Measurements from ENCODE around the gene ATP13A3. TPM values are rescaled to one million over a fixed set of nuclear protein-coding genes. Genes with fewer than 3 reads are reported as not detected.
A peak's percentile ranks its signal among the peaks of the same experiment; 100 is the strongest.

ATP13A3 gene
- total and polyA plus RNA-seq, 4 donors, result 33.6 to 257 (median 56.4) TPM

DNA sequence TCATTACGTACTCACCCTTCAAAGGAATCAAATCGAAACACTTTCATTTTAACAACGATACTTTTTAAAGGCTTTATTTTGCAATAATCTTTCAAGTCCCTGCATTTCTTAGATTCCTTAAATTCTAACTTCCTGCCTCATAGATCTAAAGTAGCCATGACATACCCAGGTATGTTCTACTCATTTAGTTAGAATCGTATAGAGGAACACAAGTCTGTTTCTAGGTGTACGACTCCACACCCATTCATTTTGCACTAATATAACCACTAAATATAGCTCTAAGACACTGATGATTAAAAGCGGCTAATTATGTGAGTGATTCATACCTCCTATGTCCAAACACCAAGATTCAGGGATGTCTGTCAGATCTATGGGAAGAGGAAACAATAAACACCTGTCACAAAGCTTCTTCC lies 1.3 kb downstream of the ATP13A3 start:
- Histone ChIP-seq H3K36me3 (ENCODE audit: control insufficient read depth in 4 of 4, insufficient read depth in 3 of 4, low read depth in 1 of 4, low read length in 3 of 4) (no peaks in the 10 kb centered on the region), H3K27me3 (ENCODE audit: control insufficient read depth in 4 of 4, insufficient read depth in 4 of 4, low read length in 3 of 4) (no peaks in the 10 kb centered on the region), H3K9me3 (ENCODE audit: control insufficient read depth in 4 of 4, low read length in 3 of 4) (no peaks in the 10 kb centered on the region), H3K4me3 (ENCODE audit: low read depth in 1 of 3, low read length in 3 of 3) (peak overlapping the region; percentile 80 to 97 (median 86)), H3K9ac (ENCODE audit: low read depth in 1 of 2, low read length in 2 of 2) (peak overlapping the region; percentile 67 to 93), H3K27ac (ENCODE audit: low read depth in 1 of 2, low read length in 2 of 2) (peak overlapping the region; percentile 95 to 96), H3K4me1 (ENCODE audit: control insufficient read depth in 4 of 4, insufficient read depth in 4 of 4, low read length in 3 of 4) (peaks cover 11 to 50% (median 33%) of the 10 kb centered on the region in 4 donors)
- 5% methylated on average over 6 of the region's 6 CpGs for WGBS
- no peak for DNase-seq (ENCODE audit: low spot score)
- TF ChIP-seq NR2F2 (IDR thresholded peaks at IDR 0.05) (no peak), HNF4A (conservative IDR thresholded peaks at IDR 0.05) (no peak), CTCF (IDR thresholded peaks at IDR 0.05; ENCODE audit: low read depth, low read length, missing input control) (no peak), RAD21 (IDR thresholded peaks at IDR 0.05) (no peak), TAF1 (conservative IDR thresholded peaks at IDR 0.05) (no peak), ZBTB33 (IDR thresholded peaks at IDR 0.05) (no peak), REST (IDR thresholded peaks at IDR 0.05) (no peak), YY1 (IDR thresholded peaks at IDR 0.05) (no peak), FOXA1 (IDR thresholded peaks at IDR 0.05) (no peak), GABPA (IDR thresholded peaks at IDR 0.05 in 1 of 2, conservative IDR thresholded peaks at IDR 0.05 in 1 of 2) (no peak), SP1 (IDR thresholded peaks at IDR 0.05) (no peak), FOXA2 (IDR thresholded peaks at IDR 0.05) (no peak), HNF4G (IDR thresholded peaks at IDR 0.05) (no peak), RXRA (IDR thresholded peaks at IDR 0.05) (no peak), EGR1 (IDR thresholded peaks at IDR 0.05; ENCODE audit: low read depth in 2 of 2) (no peak), JUND (IDR thresholded peaks at IDR 0.05) (no peak)
- TF ChIP-seq, protein P1, sequence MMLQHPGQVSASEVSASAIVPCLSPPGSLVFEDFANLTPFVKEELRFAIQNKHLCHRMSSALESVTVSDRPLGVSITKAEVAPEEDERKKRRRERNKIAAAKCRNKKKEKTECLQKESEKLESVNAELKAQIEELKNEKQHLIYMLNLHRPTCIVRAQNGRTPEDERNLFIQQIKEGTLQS (IDR thresholded peaks at IDR 0.05), result no peak
- TF ChIP-seq, protein P2, sequence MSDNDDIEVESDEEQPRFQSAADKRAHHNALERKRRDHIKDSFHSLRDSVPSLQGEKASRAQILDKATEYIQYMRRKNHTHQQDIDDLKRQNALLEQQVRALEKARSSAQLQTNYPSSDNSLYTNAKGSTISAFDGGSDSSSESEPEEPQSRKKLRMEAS (IDR thresholded peaks at IDR 0.05), result no peak
